ENCODE results near the gene TNFRSF25.
A peak's percentile ranks its signal among the peaks of the same experiment; 100 is the strongest.

Gene TNFRSF25, protein sequence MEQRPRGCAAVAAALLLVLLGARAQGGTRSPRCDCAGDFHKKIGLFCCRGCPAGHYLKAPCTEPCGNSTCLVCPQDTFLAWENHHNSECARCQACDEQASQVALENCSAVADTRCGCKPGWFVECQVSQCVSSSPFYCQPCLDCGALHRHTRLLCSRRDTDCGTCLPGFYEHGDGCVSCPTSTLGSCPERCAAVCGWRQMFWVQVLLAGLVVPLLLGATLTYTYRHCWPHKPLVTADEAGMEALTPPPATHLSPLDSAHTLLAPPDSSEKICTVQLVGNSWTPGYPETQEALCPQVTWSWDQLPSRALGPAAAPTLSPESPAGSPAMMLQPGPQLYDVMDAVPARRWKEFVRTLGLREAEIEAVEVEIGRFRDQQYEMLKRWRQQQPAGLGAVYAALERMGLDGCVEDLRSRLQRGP

GRCh38 chr1:6466023-6466422 lies at the start of gene TNFRSF25:
TSS of gene TNFRSF25 (minus strand) at chr1:6466173. CDS start at chr1:6466107, 66 bp downstream.
- DNase-seq, result peak; percentile 50

GRCh38 chr1:6515771-6516170 lies 49.8 kb upstream of the TNFRSF25 start:
- DNase-seq, result no peak

- DNase-seq, result no peak
These were observed 47.4 kb upstream of the TNFRSF25 start for GRCh38 chr1:6513320-6513801.

GRCh38 chr1:6512908-6513280 lies 46.9 kb upstream of the TNFRSF25 start:
- no peak for DNase-seq

DNA sequence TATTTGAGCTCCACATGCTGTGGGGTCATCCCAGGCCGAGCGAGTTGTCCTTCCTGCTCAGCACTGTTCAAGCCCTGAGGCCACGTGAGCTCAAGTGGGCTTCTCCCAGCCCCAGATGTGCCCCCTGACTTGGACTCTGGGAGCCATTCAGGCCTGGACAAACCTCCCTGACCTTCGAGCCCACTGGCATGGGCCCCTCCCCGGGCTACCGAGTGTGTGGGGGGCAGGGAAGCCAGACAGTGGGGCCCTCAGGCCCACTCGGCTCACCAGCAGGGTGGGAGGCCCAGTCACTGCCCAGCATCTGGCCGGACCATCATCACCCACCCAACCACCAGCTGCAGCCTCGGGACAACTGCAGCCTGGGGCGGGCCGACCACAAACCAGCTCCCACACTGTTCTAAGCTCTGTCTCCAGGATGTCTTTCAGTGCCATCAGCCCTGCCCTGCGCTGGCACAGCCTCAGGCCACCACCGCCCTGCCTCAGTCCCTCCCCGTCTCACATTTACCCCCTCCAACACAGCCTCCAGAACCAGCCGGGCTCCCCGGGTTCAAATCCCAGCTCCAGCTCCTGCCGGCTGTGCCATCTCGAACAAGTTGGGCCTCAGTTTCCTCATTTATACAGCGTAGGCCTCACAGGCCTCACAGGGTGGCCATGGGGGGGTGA lies 46.4 kb upstream of the TNFRSF25 start:
- no peak for DNase-seq

- DNase-seq, result no peak
These were observed 45.7 kb upstream of the TNFRSF25 start for GRCh38 chr1:6511561-6512244.

- no peak for DNase-seq
These were observed 45.1 kb upstream of the TNFRSF25 start for GRCh38 chr1:6511056-6511455.

- no peak for DNase-seq
These were observed 44.5 kb upstream of the TNFRSF25 start for GRCh38 chr1:6510493-6510892.

GRCh38 chr1:6509919-6510291 lies 43.9 kb upstream of the TNFRSF25 start:
- DNase-seq, result no peak

DNA sequence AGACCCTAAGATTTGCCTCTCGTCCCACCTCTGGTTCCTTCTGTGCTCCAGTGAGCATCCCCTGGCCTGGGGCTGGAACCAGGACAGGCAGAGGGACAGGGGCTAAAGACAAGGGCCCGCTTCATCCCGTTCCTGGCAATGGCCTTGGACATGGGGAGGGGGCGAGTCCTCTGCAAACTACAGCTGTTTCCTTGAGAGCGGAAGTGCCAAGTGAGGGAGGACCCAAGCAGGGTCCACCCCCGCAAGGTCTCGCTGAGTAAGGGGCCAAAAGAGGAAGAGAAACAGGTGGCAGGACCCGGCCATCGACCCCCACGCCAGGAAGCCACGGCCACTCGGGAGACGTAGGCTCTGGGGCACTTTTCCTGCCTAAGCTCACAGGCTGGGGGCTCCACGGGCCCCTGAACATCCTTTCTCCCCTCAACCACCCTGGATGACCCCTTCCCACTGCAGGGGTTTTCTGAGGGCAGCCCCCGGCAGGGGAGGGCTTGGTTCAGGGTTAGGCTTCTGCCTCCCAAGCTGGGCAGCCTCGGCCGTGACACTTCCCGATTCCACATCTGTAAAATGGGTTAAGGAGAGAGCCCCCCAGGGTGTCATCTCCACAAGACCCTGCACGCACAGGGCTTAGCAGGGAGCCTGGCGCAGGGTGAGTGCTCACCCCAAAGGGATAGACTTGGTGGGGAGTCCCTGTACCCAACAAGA lies 43.4 kb upstream of the TNFRSF25 start:
- DNase-seq, result no peak

DNA sequence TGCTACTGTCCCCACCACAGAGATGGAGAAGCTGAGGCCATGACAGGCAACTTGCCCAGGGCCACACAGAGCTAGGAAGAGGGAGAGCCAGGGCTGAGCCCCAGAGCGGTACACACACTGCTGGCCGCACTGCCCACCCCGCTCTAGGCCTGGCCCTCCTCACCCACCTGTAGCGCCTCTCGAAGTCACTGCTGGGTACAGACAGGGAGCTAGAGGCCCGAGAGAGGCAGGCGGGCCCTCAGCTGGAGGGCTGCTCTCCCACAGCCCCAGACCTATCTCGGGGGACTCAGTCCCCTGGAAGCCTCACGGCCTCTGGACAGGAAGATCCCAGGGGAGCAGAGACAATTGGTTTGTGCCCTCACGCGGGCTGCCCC lies 42.8 kb upstream of the TNFRSF25 start:
- no peak for DNase-seq

GRCh38 chr1:6508154-6508815 lies 42.3 kb upstream of the TNFRSF25 start:
- no peak for DNase-seq

GRCh38 chr1:6507461-6507911 lies 41.5 kb upstream of the TNFRSF25 start:
- no peak for DNase-seq

DNA sequence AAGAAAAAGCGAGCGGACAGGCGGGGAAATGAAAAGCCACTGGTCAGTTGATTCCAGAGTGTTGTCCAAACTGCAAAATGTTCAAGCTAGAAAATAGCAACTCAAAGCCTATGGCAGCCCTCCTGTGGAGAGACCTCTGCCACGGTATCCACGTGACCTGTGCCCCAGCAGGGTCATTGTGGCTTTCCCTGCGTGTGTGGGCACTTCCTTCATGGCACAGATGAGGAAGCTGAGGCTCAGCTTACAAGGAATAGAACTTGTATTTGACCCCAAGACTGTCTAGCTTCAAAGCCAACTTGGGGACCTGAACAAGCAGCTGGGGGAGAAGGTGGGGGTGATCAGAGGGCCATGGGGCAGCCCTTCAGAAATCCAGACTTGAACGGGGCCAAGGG lies 41.1 kb upstream of the TNFRSF25 start:
- no peak for DNase-seq

GRCh38 chr1:6506210-6507036 lies 40.5 kb upstream of the TNFRSF25 start:
- DNase-seq, result no peak

DNA sequence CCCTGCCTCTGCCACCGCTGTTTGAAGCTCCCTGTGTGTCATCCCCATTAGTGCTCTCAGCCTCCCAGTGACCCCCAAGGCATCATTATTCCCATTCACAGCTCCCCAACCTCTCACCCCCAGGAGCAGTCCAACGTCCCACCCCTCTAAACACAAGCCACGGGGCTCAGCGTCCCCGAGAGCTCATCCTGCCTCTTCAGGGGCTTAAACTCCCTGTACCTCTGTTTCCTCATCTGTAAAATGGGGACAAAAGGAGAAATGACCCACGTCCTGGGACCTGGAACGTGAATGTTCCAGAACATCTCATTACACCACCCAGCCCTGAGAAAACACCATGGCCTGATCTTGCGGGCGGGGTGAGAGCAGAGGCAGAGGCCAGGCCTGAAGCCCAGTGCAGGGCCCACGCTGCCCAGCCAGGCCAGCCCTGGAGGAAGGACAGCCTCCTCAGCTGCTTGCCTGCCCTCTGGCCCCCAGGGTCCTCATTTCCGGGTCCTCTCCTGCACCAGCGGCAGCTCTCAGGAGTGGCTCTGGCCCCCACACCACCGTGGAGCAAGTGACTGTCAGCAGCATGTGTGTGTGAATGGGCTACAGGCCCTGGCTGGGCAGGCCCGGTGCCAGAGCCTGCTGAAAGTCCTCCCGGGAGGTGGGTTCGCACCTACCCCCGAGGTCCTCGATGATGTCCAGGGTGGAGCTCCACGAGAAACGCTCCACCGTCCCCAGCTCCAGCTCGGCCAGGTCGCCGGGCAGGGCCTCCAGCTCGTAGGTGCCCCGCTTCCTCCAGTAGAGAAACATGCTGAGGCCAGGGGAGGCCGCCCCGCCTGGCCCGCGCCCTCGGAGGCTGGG lies 39.6 kb upstream of the TNFRSF25 start:
- no peak for DNase-seq

DNA sequence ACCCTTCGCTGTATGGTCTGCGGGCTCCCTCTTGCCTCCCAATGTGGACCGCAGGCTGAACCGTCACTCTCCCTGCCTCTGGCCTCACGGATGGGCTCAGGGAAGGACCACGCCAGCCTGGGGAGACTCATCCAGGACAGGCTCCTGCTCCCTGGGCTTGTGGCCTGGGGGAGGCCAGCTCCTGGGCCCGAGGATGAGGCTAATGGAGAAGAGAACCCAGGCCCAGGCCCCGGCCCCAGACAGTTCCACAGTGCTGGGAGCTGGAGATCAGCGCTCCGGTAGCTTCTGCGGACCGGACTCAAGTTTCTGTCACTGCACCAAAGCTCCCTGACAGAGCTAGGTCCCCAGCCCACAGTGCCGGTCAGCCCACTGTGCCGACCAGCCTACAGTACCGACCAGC lies 38.9 kb upstream of the TNFRSF25 start:
- DNase-seq, result no peak

- no peak for DNase-seq
These were observed 38.1 kb upstream of the TNFRSF25 start for GRCh38 chr1:6503884-6504602.

DNA sequence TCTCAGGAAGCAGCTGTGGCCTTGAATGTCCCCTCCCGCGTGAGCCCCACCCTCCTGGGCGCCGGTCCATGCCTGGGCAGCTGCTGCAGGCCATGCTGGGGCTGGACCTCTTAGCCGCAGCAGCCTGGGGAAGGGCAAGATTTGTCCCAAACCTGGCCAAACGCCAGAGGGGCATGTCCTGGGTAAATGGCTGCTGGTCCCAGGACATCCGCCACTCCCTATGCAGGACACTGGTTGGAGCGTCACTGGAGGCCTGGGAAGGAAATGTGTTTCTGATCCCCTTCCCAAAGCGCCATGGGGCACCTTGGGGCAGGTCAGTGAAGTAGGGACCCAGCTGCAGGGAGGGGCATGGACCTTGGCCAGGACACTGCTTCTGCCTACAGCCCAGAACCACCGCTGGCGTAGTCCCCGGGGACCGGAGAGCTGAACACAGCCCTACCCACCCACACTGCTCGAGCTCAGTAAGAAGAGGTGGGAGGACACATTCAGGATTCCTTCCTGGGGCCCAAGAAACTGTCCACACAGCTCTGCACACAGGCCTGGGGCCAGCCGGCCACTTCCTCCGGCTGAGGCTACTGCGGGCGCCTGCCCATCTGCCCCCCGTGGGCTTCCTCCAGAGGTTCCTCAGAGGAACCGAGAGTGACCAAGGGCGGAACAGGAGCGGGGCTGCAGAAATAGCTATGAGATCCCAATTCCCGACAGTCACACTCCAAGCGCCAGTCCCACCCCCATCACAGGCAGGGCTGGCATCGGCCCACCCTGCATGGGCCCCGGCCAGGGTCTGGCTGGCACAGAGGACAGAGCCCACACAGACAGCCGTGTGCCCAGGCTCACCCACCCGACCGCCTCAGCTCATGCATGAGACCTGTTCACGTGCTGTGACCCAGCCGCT lies 36.3 kb upstream of the TNFRSF25 start:
- no peak for DNase-seq

Data from stimulated activated CD4-positive, alpha-beta T cell treated with anti-CD3 and anti-CD28 coated beads, Interleukin-1b, Interleukin-23, amount 100 ng/mL, for 48 hours (primary cell).